GM19043 (cell line): ENCODE results near the gene NXN.
"Not testable (repeated sequence)": the region's sequence is repeated elsewhere in the genome, so short reads cannot be mapped to it uniquely, and the experiment has no call there.

Source experiments
- ATAC-seq: cut with Tn5 transposase; IDR thresholded peaks from one replicate; pipeline ENCODE4 v1.9.1; 2021; ENCODE audit warnings: low read depth; ENCODE audit not compliant: unreplicated experiment

NXN gene

DNA sequence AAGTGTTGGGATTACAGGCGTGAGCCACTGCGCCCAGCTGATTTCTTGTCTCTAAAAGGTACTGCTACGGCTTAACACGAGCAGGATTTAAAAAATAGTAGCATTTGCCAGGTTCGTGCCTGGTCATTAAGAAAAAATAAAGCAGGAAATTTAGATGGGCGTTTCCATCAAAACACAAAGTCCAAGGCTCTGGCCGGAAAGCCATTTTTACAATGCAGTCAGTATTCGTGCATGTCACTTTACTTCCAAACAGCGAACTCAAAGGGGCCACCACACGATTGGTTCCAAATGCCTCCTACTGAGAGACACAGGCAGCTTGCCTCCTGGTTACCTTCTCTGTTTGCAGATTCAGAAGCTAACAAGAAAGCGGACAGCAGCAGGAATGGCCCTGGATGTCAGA is 131.2 kb downstream of the NXN start:
- no peak for ATAC-seq

DNA sequence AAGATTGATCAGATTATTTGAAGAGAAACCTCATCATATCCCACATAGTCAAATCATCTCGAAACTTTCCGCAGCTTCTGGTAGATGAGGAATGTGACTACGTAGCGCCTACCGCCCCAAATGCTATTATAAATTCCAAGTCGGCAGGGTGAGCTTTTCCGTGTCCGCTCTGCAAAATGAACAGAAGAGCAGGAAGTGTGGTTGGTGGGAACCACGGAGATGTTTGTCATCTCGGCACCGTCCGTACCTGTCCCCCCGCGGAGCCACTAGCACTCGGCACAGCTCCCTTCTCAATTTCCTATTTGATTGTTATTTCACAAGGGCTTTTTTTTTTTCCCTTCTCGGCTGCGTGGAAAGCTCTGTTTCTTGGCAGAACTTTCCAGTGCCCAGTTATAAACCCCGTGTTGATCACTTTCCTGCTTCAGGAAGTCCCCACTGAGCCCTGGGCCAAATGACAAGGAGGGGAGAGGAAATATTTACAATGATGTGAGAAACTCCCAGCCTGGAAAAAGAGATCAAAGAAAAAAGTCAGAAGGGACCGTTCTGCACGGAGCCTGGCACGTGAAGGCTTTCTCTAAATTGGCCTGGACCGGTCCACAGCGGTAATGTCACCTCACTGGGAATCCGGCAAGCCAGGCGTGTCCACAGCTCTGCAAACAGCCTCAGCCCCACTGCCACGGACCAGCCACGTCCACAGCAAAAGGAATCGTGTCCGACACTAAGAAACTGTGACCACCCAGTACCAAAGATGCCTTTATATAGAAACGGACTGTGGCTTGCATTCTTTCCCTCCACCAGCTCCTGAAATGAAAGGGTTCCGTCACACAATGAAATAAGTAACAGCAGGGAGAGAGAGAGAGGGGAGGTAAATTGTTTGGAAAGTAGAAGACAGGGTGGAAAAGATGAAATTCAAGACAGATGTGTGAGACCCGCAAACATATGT is 132.4 kb downstream of the NXN start:
- no peak for ATAC-seq

DNA sequence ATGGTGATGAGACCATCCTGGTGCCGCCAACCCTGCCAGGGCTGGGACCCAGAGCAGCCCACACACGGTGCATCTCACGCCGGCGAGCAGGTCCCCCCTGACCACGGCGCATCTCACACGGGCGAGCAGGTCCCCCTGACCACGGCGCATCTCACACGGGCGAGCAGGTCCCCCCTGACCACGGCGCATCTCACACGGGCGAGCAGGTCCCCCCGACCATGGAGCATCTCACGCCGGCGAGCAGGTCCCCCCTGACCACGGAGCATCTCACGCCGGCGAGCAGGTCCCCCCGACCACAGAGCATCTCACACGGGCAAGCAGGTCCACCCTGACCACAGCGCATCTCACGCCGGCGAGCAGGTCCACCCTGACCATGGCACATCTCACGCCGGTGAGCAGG is 138.3 kb downstream of the NXN start:
- no peak for ATAC-seq

DNA sequence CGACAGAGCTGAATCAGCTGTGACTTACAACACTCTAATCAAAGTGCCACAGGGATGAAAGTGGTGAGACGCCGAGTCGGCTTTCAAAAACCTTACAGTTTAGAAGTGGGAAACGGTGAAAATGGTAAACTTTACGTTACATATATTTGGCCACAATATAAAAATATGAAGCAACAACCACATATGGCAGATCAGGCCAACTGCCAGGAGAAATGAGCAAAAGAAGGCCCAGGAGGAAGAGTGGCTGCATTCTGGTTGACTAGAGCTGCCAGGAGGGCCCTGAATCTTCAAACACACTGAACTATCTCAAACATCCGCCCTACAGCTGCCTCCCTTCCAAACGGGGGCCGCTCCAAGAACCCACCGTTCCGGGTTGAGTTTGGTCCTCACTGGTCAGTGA is 141.1 kb downstream of the NXN start:
- no peak for ATAC-seq

DNA sequence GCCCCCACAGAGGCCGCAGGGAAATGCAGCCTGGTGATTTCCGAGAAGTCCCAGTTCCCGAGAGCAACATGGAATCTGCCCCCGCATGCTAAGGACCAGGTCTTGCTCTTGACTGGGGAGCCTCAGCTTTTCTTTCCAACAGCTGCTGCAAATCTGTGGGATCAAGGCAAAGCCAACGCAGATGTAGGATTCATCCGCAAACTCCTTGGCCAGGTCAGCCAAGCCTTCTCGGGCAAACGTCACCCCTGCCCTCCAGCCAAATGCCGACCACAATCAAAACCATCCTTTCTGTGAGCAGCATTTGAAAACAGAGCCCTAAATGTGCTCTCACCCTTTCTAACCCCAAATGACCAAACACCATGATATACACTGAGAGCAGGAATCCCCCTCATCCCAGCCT is 143.4 kb downstream of the NXN start:
- ATAC-seq, result no peak

DNA sequence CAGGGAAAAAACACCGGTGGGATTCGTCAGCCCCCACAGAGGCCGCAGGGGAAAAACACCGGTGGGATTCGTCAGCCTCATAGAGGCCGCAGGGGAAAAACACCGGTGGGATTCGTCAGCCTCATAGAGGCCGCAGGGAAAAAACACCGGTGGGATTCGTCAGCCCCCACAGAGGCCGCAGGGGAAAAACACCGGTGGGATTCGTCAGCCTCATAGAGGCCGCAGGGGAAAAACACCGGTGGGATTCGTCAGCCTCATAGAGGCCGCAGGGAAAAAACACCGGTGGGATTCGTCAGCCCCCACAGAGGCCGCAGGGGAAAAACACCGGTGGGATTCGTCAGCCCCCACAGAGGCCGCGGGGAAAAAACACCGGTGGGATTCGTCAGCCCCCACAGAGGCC is 143.9 kb downstream of the NXN start:
- ATAC-seq, result not testable (repeated sequence)

DNA sequence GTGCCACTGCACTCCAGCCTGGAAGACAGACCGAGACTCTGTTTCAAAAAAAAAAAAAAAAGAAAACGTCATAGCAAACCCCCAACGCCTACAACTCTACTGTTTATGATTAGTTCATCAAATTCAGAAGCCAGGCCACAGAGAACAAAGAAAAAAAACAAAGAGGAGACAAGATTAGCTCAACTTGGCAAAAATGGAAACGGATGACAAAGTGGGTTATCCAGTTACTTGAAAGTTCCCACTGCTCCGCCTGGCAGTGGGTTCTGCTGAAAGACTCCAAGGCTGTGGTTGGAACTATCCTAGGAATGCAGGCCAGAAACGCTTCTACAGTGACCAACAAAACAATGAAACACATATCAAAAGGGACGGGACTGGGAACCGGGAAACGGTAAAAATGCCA is 144.3 kb downstream of the NXN start:
- no peak for ATAC-seq

DNA sequence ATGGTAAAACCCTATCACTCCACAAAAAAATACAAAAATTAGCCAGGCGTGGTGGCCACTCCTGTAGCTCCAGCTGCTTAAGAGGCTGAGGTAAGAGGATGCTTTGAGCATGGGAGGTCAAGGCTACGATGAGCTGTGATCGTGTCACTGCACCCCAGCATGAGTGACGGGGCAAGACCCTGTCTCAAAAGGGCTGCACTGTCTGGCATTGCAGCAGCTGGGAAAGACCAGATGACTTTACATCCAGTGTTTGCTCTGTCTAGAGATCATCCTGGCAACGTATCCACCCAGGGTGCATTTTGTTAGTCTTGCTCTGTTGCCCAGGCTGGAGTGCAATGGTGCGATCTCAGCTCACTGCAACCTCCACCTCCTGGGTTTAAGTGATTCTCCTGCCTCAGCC is 145.4 kb downstream of the NXN start:
- no peak for ATAC-seq

DNA sequence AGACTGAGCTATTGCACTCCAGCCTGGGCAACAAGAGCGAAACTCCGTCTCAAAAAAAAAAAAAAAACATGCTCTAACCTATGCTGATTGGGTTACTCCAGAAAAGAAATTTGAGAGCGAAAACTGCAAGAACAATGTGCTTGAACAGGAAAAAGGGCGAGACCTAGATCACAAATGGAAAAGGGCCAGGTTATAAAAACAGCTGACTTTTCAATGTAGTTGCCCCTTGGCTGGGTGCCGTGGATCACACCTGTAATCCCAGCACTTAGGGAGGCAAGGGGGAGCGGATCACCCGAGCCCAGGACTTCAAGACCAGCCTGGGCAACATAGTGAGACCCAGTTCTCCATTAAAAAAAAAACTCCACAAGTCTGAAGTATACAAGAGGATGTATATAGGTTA is 148.6 kb downstream of the NXN start:
- no peak for ATAC-seq

DNA sequence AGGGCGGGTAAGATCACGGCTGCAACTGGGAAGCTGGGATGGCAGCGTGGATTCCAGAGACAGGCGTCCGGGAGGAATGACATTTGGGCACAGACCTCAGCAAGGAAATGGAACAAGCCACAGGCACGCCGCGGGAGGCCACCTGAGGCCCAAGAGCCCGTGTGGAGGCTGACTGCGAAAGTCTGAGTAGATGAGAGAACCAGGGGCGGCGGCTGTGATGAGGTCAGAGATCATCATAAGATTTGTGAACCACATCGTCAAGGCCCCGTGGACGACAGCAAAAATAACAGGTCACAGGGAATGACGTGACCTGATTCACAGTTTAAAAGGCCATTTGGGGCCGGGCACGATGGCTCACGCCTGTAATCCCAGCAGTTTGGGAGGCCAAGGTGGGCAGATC is 149.2 kb downstream of the NXN start:
- no peak for ATAC-seq

DNA sequence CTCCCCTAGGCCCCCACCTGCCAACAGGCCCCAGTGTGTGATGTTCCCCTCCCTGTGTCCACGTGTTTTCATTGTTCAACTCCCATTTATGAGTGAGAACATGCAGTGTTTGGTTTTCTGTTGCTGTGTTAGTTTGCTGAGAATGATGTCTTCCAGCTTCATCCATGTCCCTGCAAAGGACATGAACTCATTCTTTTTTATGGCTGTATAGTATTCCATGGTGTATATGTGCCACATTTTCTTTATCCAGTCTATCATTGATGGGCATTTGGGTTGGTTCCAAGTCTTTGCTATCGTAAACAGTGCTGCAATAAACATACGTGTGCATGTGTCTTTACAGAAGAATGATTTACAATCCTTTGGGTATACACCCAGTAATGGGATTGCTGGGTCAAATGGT is 150.0 kb downstream of the NXN start:
- not testable (repeated sequence) for ATAC-seq

DNA sequence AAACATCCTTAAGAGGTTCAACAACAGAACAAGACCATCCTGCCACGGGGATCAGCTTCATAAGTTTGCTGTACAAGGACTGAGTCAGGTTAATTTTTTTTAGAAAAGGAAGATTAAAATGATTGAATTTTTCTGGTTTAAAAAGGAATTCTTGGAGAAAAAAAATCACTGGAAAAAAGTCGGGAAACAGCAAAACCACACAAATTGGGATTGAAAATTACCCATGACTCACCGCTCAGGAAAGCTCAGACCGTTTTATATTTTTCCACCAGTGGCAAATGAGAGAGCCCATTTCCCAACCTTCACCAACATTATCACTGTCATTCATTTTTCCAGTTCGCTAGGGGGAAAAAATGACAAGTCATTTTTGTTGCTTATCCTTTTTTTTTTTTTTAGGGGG is 150.8 kb downstream of the NXN start:
- no peak for ATAC-seq

DNA sequence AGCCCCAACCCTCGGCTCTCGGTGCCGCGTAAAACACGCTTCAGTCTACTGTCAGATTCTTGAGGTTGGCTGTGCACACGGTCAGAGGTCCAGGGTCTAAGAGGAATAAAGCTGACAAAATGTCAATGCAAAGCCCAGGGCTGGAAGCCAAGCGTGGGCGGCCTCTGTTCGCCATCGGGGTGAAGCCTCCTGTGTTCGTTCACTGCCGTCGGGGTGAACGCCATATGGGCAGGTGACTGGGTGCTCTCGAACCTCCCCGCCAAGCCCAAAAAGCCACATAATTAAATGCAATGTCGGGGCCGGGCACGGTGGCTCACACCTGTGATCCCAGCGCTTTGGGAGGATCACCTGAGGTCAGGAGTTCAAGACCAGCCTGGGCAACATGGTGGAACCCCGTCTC is 152.8 kb downstream of the NXN start:
- no peak for ATAC-seq

DNA sequence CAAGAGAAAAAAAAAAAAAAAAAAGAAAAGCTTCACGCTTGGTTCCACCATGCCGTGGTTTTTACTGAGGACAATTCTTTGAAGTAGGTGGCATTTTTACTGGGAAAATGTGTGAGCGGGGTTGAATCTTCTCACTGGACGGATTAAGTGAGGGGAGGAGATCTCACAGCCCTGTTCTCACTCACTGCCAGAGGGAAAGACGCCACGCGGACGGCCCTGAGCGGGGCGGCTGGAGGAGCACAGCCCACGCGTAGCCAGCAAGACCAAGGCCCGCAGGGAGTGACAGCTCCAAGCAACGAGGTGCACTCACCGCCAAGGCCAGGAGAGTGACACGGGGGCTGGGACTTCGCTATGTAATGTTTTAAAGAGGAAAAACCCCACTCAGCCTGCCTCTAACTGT is 154.4 kb downstream of the NXN start:
- ATAC-seq, result no peak

DNA sequence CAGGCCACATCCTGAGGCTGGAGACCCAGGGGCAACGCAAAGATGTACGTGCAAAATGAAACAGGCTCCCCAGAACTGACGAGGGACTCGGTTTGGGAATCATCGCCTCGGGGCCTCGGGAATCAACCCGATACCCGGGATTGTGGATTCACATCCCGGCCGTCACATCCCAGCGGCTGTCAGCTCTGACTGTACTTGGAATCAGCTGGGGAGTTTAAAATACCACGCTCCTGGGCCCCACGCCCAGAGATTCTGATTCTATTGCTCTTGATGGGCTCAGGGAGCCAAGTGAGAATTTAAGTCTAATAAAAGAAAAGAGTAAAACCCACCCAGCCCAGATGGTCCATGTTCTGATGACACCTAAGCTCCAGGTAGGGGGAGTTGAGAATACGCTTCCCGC is 155.2 kb downstream of the NXN start:
- no peak for ATAC-seq

DNA sequence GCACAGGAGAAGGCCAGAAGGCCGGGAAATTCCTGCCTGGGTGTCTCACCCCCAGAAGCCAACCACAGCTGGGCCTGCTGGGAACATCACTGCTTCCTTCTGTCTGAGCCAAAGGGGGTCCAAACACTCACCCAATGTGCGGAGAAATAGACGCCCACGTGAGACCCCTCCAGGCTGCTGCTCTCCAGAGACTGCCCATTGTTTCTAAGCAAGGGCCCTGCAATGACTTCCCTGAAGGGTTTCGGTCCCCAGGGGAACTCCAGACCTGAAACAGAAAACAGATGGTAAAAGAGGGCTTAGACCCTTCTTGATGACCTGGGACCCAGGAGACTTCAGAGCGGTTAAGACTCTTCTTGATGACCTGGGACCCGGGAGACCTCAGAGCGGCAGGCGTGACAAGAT is 156.1 kb downstream of the NXN start:
- ATAC-seq, result no peak

DNA sequence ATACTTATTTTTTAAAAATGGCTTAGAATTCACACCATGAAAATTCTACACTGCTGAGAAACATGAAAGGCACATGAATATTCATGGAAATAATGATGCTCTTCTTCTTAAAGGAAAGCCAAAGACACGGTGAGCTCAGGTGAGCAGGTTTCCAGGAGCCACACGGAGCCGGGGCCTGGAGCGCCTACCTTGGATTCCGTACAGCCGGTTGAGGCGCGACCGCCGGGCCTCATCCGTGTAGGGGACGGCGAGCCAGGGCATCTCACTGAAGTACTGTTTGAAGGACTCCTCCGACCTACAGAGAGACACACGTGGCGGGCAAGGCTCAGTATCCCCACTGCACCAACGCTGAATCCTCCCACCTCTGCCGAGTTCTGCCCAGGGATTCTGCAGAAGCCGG is 160.3 kb downstream of the NXN start:
- ATAC-seq, result no peak

DNA sequence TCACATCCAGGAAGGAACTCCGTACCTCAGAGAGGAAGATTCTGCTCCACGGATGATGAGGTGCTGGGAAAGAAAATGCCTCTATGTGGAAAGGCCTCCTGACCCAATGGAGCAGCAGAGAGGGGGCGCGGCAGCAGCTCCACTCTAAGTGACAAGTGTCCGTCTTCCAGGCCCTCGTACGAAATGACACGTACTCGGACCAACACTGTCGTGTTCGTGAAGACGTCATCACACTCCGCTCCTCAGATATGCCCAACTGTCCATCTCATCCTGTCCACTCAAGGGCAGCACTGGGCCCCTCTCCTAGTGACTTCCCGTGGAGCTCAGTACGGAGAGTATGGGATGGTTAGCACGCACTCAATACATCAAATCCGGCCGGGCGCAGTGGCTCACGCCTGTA is 165.2 kb downstream of the NXN start:
- ATAC-seq, result no peak

DNA sequence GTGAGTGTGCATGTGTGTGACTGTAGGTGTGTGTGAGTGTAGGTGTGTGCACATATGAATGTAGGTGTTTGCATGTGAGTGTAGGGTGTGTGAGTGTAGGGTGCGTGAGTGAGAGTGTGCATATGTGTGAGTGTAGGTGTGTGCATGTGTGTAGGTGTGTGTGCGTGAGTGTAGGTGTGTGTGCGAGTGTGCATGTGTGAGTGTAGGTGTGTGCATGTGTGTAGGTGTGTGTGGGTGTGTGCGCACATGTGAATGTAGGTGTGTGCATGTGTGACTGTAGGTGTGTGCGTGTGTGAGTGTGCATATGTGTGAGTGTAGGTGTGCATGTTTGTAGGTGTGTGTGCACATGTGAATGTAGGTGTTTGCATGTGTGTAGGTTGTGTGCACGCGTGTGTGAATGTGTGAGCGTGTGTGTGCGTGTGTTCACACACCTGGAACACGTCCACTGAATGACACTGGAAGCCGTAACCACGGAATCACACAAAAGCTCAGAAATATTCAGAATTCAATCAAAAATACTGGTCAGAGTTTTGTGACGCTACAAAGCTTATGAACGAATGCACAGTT is 166.9 kb downstream of the NXN start:
- ATAC-seq, result no peak

DNA sequence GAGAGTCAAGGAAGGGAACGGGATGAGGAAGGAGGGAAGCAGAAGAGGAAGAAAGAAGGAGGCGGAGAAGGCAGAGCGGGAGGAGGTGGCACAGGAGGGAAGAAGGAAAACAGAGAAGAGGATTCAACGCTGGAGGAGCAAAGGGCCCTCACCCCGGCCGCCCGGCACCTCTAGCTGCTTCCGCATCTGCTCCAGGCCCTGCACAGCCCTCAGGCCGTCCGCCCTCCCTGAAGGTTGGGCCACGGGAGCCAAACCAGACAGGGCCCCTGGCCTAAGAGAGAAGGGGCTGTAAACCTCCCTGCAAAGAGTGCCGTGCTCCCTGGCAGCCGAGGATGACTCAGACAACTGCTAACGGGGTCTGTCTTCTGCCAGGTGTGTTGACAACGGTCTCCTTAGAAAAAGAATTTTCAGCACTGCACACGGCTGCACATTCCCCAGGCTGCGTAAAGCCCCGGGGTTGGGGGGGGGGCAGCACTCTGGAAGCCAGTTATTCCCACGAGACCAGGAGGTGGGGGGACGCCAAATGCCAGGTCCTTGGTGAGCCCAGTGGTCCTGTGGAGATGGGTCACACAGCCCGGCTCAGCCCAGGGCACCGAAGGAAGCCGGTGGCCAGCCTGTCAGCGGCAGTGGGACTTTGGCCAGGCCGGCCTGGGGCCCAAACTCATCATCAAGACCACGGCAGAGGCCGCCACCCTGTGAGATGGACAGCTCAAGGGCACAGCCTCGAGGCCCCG is 168.4 kb downstream of the NXN start:
- ATAC-seq, result no peak

DNA sequence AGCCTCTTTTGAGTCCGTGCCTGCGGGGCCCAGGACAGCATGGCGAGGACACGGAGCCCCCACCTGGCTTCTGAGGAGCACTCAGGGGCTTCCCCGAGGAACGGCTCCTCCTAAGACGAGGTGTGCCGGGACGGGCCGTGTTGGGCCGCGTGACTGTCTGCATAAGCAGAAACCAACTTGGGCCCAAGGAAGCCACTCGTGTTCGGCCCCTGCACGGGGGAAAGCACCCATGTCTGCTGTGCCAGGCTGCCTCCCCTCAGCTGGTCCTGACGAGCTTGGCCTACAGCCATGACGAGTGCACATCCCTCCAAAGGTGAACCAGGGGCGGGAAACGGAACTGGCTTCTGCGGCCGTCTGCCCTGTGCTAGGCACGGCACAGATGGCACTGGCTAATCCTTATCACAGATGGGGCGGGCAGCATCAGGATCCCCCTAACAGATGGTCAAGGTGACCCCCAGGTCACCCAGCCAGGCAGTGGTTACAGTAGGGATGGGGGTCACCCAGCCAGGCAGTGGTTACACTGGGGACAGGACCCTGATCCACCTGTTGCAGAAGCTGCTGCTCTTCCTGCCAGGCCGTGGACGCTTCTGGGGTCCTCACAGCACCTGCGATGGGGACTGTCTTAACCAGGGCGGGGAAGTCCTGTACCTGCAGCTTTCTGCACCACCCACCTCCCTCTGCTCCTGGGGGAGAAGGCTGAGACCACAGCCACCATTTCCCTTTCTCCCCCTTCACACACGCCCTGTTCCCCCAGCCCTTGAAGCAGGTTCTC is 171.9 kb downstream of the NXN start:
- no peak for ATAC-seq
